Gastroesophageal sphincter (tissue), 4 donors: ENCODE results near the gene OGDH. TPM values are rescaled to one million over a fixed set of nuclear protein-coding genes. Genes with fewer than 3 reads are reported as not detected.
"Not testable (repeated sequence)": the region's sequence is repeated elsewhere in the genome, so short reads cannot be mapped to it uniquely, and the experiment has no call there.

Experiments used
- ATAC-seq: fragments of 150-250 bp; one replicate; pipeline ENCODE4 v1.9.1; 2016; ENCODE audit warnings: mild to moderate bottlenecking, moderate library complexity
- H3K27ac ChIP-seq, 4 donors: fragments of 200-600 bp; sonication (generic) in 3 of 4; 1 replicate in 3 of 4; 2 replicates in 1 of 4; pipeline ENCODE4 v1.5.1; 2016 to 2019
- H3K27me3 ChIP-seq: fragments of 200-600 bp; sonication (generic); one replicate; pipeline ENCODE4 v1.5.1; 2019
- H3K36me3 ChIP-seq, 2 donors: fragments of 200-600 bp; sonication (generic); one replicate each; pipeline ENCODE4 v1.5.1; 2019; ENCODE audit warnings: control low read depth in 1 of 2
- H3K4me1 ChIP-seq, 3 donors: fragments of 200-600 bp; sonication (generic); 1 replicate in 2 of 3; 2 replicates in 1 of 3; pipeline ENCODE4 v1.5.1; 2016 to 2019; ENCODE audit warnings: control low read depth in 2 of 3
- H3K4me3 ChIP-seq, 2 donors: fragments of 200-600 bp; sonication (generic); one replicate each; pipeline ENCODE4 v1.5.1; 2019; ENCODE audit warnings: mild to moderate bottlenecking in 1 of 2, moderate library complexity in 1 of 2
- H3K9me3 ChIP-seq, 3 donors: fragments of 200-600 bp; sonication (generic); one replicate each; pipeline ENCODE4 v1.5.1; 2017 to 2019; ENCODE audit warnings: control low read depth in 2 of 3
- CTCF ChIP-seq, 4 experiments: fragments of 200-600 bp in 2 of 4; fragments of 450-650 bp in 2 of 4; sonication (generic) in 1 of 4; IDR thresholded peaks; one replicate each; pipeline ENCODE4 v1.5.1; 2017 to 2019; ENCODE audit warnings: antibody characterized with exemption in 4 of 4, mild to moderate bottlenecking in 2 of 4, moderate library complexity in 2 of 4
- EP300 ChIP-seq: sonication (generic); formaldehyde crosslinking; IDR thresholded peaks from one replicate; pipeline ENCODE4 v1.6.1; 2017; ENCODE audit warnings: antibody characterized with exemption, mild to moderate bottlenecking
- POLR2A ChIP-seq, 2 donors: fragments of 450-650 bp; IDR thresholded peaks; one replicate each; pipeline ENCODE4 v1.6.1; 2017; ENCODE audit warnings: antibody characterized with exemption in 2 of 2, mild to moderate bottlenecking in 2 of 2, moderate library complexity in 1 of 2
- POLR2AphosphoS5 ChIP-seq: sonication (generic); formaldehyde crosslinking; IDR thresholded peaks from one replicate; pipeline ENCODE4 v1.6.1; 2017; ENCODE audit warnings: antibody characterized with exemption
- WGBS, 2 donors: methylation state at CpG; one replicate each; pipeline ENCODE4 v1.1.5; 2018; ENCODE audit warnings: low coverage in 1 of 2; 5-methylcytosine and 5-hydroxymethylcytosine counted together
- total RNA-seq, 4 donors: library from RNA; depleted of rRNA; stranded (reverse); fragments of >200 nt; gene quantifications; one replicate each; pipeline ENCODE4 v1.1.0, GENCODE V29; 2016

OGDH gene
- total RNA-seq, 4 donors from 2014 or later, result 112 to 222 (median 137) TPM

GRCh38 chr7:44587843-44588711, 18.4 kb upstream of the OGDH start:
- peaks cover 0 to 5% (median 0%) of the 10 kb centered on the region in 3 donors for H3K4me1 ChIP-seq
- no peaks in the 10 kb centered on the region for H3K36me3 ChIP-seq
- H3K27me3 ChIP-seq, result no peaks in the 10 kb centered on the region
- WGBS, 2 donors, result 16% methylated on average over 6 of the region's 6 CpGs
- TF ChIP-seq CTCF (IDR thresholded peaks at IDR 0.05) (peak in 3 of 4 experiments; percentile 50 to 65 (median 59)), POLR2A (IDR thresholded peaks at IDR 0.05) (no peak), EP300 (no peak), POLR2AphosphoS5 (no peak)
- no peak overlapping the region for H3K27ac ChIP-seq
- peak; percentile 68 for ATAC-seq
- H3K4me3 ChIP-seq, result no peak overlapping the region
- H3K9me3 ChIP-seq, result no peaks in the 10 kb centered on the region

- H3K4me3 ChIP-seq, result no peak overlapping the region
- ATAC-seq, result no peak
- H3K27ac ChIP-seq, result no peak overlapping the region
- no peaks in the 10 kb centered on the region for H3K27me3 ChIP-seq
- no peaks in the 10 kb centered on the region for H3K9me3 ChIP-seq
- 71% methylated on average over 1 of the region's 1 CpG for whole genome bisulfite sequencing, 2 donors
- no peaks in the 10 kb centered on the region for H3K36me3 ChIP-seq
- H3K4me1 ChIP-seq, result peaks cover 0 to 3% (median 0%) of the 10 kb centered on the region in 3 donors
- no peak for TF ChIP-seq POLR2AphosphoS5
- no peak for TF ChIP-seq CTCF (IDR thresholded peaks at IDR 0.05)
Measured at GRCh38 chr7:44590910-44591309, 15.5 kb upstream of the OGDH start.

GRCh38 chr7:44595934-44596635, 10.3 kb upstream of the OGDH start:
- 20 to 93% methylated on average over 1 to 3 of the region's 5 CpGs for WGBS, 2 donors
- no peak for ATAC-seq
- Histone ChIP-seq H3K4me1 (no peaks in the 10 kb centered on the region), H3K27ac (no peak overlapping the region), H3K36me3 (no peaks in the 10 kb centered on the region), H3K4me3 (no peak overlapping the region), H3K9me3 (no peaks in the 10 kb centered on the region), H3K27me3 (no peaks in the 10 kb centered on the region)
- TF ChIP-seq CTCF (IDR thresholded peaks at IDR 0.05) (no peak), POLR2A (IDR thresholded peaks at IDR 0.05) (no peak), POLR2AphosphoS5 (no peak), EP300 (no peak)

- H3K9me3 ChIP-seq, H3K27me3 ChIP-seq, ATAC-seq, H3K4me3 ChIP-seq, H3K27ac ChIP-seq, H3K36me3 ChIP-seq, H3K4me1 ChIP-seq: not testable (repeated sequence)
- 86 to 93% methylated on average over 7 of the region's 8 CpGs for WGBS, 2 donors
Measured at GRCh38 chr7:44597181-44597580, 9.2 kb upstream of the OGDH start.

- Histone ChIP-seq H3K4me1 (no peaks in the 10 kb centered on the region), H3K36me3 (no peaks in the 10 kb centered on the region), H3K9me3 (no peaks in the 10 kb centered on the region), H3K4me3 (no peak overlapping the region), H3K27ac (no peak overlapping the region), H3K27me3 (no peaks in the 10 kb centered on the region)
- TF ChIP-seq POLR2AphosphoS5 (no peak), POLR2A (IDR thresholded peaks at IDR 0.05) (no peak), EP300 (no peak), CTCF (IDR thresholded peaks at IDR 0.05) (no peak)
- ATAC-seq, result no peak
- 57 to 71% methylated on average over 2 to 3 of the region's 3 CpGs for WGBS, 2 donors
Measured at GRCh38 chr7:44599222-44599621, 7.2 kb upstream of the OGDH start.
